Measurements from ENCODE around the gene RAD9A.
"Not testable (repeated sequence)": the region's sequence is repeated elsewhere in the genome, so short reads cannot be mapped to it uniquely, and the experiment has no call there.

RAD9A gene

GRCh38 chr11:67420646-67421429, 29.1 kb downstream of the RAD9A start:
- no peak for TF ChIP-seq CTCF (conservative IDR thresholded peaks at IDR 0.05; ENCODE audit: low read length)
- H3K4me3 ChIP-seq (ENCODE audit: low read length) = peak overlapping the region; percentile 49
- peak; percentile 81 for DNase-seq (ENCODE audit: low read depth)

GRCh38 chr11:67421430-67422031, 29.7 kb downstream of the RAD9A start:
- TF ChIP-seq CTCF (conservative IDR thresholded peaks at IDR 0.05; ENCODE audit: low read length) = no peak
- no peak for DNase-seq (ENCODE audit: low read depth)
- H3K4me3 ChIP-seq (ENCODE audit: low read length) = peak overlapping the region; percentile 46

GRCh38 chr11:67422891-67423290, 31.1 kb downstream of the RAD9A start:
- H3K4me3 ChIP-seq (ENCODE audit: low read length) = no peak overlapping the region
- TF ChIP-seq CTCF (conservative IDR thresholded peaks at IDR 0.05; ENCODE audit: low read length) = no peak
- no peak for DNase-seq (ENCODE audit: low read depth)

- no peak overlapping the region for H3K4me3 ChIP-seq (ENCODE audit: low read length)
- DNase-seq (ENCODE audit: low read depth) = no peak
- no peak for TF ChIP-seq CTCF (conservative IDR thresholded peaks at IDR 0.05; ENCODE audit: low read length)
These were observed 31.7 kb downstream of the RAD9A start for GRCh38 chr11:67423466-67423865.

GRCh38 chr11:67423891-67424613, 32.3 kb downstream of the RAD9A start:
- no peak for DNase-seq (ENCODE audit: low read depth)
- no peak for TF ChIP-seq CTCF (conservative IDR thresholded peaks at IDR 0.05; ENCODE audit: low read length)
- H3K4me3 ChIP-seq (ENCODE audit: low read length) = no peak overlapping the region

- DNase-seq (ENCODE audit: low read depth) = not testable (repeated sequence)
- H3K4me3 ChIP-seq (ENCODE audit: low read length) = peak overlapping the region; percentile 98
These were observed 35.6 kb downstream of the RAD9A start for GRCh38 chr11:67427364-67427859.

Data from AG10803 (cell line).